Measurements from ENCODE around the gene SLC12A2.

Gene SLC12A2

GRCh38 chr5:128220841-128221240 lies 137.3 kb downstream of the SLC12A2 start:
- Histone ChIP-seq H3K4me1 (ENCODE audit: insufficient read depth, low read length) (no peaks in the 10 kb centered on the region), H3K4me2 (ENCODE audit: insufficient read depth, low read length) (no peak overlapping the region), H3K9me3 (ENCODE audit: insufficient read depth, low read length, severe bottlenecking) (no peaks in the 10 kb centered on the region), H4K20me1 (ENCODE audit: insufficient read depth, low read length) (no peaks in the 10 kb centered on the region), H3K9ac (ENCODE audit: low read depth, low read length) (no peak overlapping the region), H2AFZ (ENCODE audit: low read depth, low read length) (no peak overlapping the region), H3K79me2 (ENCODE audit: insufficient read depth, low read length) (no peaks in the 10 kb centered on the region), H3K36me3 (ENCODE audit: insufficient read depth, low read length) (no peaks in the 10 kb centered on the region), H3K27ac (ENCODE audit: low read length) (no peak overlapping the region), H3K4me3 (ENCODE audit: low read depth in 1 of 2, low read length in 2 of 2) (no peak overlapping the region), H3K27me3 (ENCODE audit: insufficient read depth, low read length, poor library complexity) (no peaks in the 10 kb centered on the region)
- ATAC-seq (ENCODE audit: insufficient read depth, low read depth) (no peak), DNase-seq (no peak)
- TF ChIP-seq EZH2 (IDR thresholded peaks at IDR 0.05; ENCODE audit: borderline replicate concordance, low read depth, low read length, severe bottlenecking) (no peak), CTCF (IDR thresholded peaks at IDR 0.05; ENCODE audit: borderline replicate concordance, extremely low read depth, low read length, poor library complexity, severe bottlenecking) (no peak)

GRCh38 chr5:128224336-128224735 lies 140.8 kb downstream of the SLC12A2 start:
- DNase-seq, result no peak
- TF ChIP-seq CTCF (IDR thresholded peaks at IDR 0.05; ENCODE audit: borderline replicate concordance, extremely low read depth, low read length, poor library complexity, severe bottlenecking), result no peak
- TF ChIP-seq EZH2 (IDR thresholded peaks at IDR 0.05; ENCODE audit: borderline replicate concordance, low read depth, low read length, severe bottlenecking), result no peak

GRCh38 chr5:128225245-128226030 lies 141.9 kb downstream of the SLC12A2 start:
- Histone ChIP-seq H4K20me1 (ENCODE audit: insufficient read depth, low read length) (no peaks in the 10 kb centered on the region), H3K9me3 (ENCODE audit: insufficient read depth, low read length, severe bottlenecking) (no peaks in the 10 kb centered on the region), H2AFZ (ENCODE audit: low read depth, low read length) (no peak overlapping the region), H3K4me2 (ENCODE audit: insufficient read depth, low read length) (no peak overlapping the region), H3K36me3 (ENCODE audit: insufficient read depth, low read length) (no peaks in the 10 kb centered on the region), H3K9ac (ENCODE audit: low read depth, low read length) (no peak overlapping the region), H3K79me2 (ENCODE audit: insufficient read depth, low read length) (no peaks in the 10 kb centered on the region), H3K4me1 (ENCODE audit: insufficient read depth, low read length) (no peaks in the 10 kb centered on the region), H3K27ac (ENCODE audit: low read length) (no peak overlapping the region), H3K27me3 (ENCODE audit: insufficient read depth, low read length, poor library complexity) (no peaks in the 10 kb centered on the region), H3K4me3 (ENCODE audit: low read depth in 1 of 2, low read length in 2 of 2) (no peak overlapping the region)
- TF ChIP-seq CTCF (IDR thresholded peaks at IDR 0.05; ENCODE audit: borderline replicate concordance, extremely low read depth, low read length, poor library complexity, severe bottlenecking), result no peak
- no peak for TF ChIP-seq EZH2 (IDR thresholded peaks at IDR 0.05; ENCODE audit: borderline replicate concordance, low read depth, low read length, severe bottlenecking)
- DNase-seq (no peak), ATAC-seq (ENCODE audit: insufficient read depth, low read depth) (no peak)

More at GRCh38 chr5:128224336-128224735, 140.8 kb downstream of the SLC12A2 start:
- Histone ChIP-seq H4K20me1 (ENCODE audit: insufficient read depth, low read length) (no peaks in the 10 kb centered on the region), H3K79me2 (ENCODE audit: insufficient read depth, low read length) (no peaks in the 10 kb centered on the region), H3K27me3 (ENCODE audit: insufficient read depth, low read length, poor library complexity) (no peaks in the 10 kb centered on the region), H3K36me3 (ENCODE audit: insufficient read depth, low read length) (no peaks in the 10 kb centered on the region), H2AFZ (ENCODE audit: low read depth, low read length) (no peak overlapping the region), H3K4me2 (ENCODE audit: insufficient read depth, low read length) (no peak overlapping the region), H3K27ac (ENCODE audit: low read length) (no peak overlapping the region), H3K4me3 (ENCODE audit: low read depth in 1 of 2, low read length in 2 of 2) (no peak overlapping the region), H3K9ac (ENCODE audit: low read depth, low read length) (no peak overlapping the region), H3K4me1 (ENCODE audit: insufficient read depth, low read length) (no peaks in the 10 kb centered on the region), H3K9me3 (ENCODE audit: insufficient read depth, low read length, severe bottlenecking) (no peaks in the 10 kb centered on the region)
- no peak for ATAC-seq (ENCODE audit: insufficient read depth, low read depth)
